Stimulated activated CD8-positive, alpha-beta memory T cell treated with anti-CD3 and anti-CD28 coated beads, Interleukin-4, amount 100 ng/mL, for 4 hours (primary cell): Measurements from ENCODE around the gene GDI2.

ENCODE experiments used
- DNase-seq, 2 donors: peaks; one replicate each; pipeline ENCODE4 v3.0.0-alpha.2; 2020; ENCODE audit warnings: low read depth in 2 of 2, low spot score in 1 of 2

The GDI2 gene

DNA sequence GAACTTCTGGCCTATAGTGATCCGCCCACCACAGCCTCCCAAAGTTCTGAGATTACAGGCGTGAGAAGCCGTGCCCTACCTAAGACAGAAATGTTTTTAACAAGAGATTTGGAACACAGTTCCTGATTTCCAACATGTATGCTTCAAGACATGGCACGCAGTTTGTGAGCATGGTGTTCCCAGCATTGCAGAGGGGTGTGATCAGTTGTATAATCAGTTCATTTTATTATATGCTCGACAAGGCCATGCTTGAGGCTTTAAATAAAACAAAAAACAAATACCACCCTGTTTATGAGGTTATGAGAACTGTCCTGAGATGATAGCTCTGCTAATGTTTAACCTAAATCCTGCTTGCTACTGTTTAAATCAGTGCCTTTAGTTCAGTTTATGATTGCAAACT, 68.4 kb downstream of the GDI2 start:
- DNase-seq, result no peak

GRCh38 chr10:5743736-5744135, 69.5 kb downstream of the GDI2 start:
- DNase-seq, result no peak

- no peak for DNase-seq
Observed at GRCh38 chr10:5742116-5742515, 71.1 kb downstream of the GDI2 start.

GRCh38 chr10:5741276-5741675, 72.0 kb downstream of the GDI2 start:
- DNase-seq, result no peak

DNA sequence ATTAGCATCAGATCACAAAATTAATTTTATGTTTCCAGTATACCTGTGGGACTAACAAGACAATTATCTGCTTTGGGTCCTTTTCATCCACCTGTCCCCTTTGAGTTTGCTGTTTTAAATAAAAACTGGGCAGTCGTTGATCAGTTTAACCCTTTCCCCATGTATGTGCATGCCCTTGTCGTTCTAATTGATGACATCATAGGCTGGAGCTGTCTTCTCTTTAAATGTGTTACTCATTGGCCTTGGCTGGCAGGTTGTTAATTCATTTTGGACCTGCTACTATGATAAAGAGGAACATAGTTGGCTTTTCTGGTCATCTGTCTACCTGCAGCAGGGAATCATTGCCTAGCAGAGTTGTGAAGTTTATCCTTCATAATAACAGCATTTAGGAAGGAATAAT, 74.8 kb downstream of the GDI2 start:
- DNase-seq, result no peak

- no peak for DNase-seq
Observed at GRCh38 chr10:5737352-5737751, 75.9 kb downstream of the GDI2 start.

DNA sequence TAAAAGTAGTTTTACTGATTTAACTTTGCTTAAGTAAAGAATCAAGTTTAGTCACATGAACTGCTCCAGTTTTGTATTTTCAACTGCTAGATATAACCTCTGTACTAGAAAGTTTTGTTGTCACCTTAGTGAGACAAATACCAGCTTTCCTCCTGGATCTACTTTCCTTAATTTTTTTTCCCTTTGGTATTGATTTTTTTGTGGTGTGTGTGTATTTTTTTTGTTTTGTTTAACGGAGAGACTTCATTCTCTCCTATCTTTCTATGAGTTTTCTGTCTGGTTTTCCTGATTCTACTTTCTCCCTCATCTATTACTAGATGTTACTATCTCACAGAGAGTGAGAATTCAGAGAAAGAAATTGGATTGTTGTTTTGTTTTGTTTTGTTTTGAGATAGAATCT, 76.6 kb downstream of the GDI2 start:
- no peak for DNase-seq

DNA sequence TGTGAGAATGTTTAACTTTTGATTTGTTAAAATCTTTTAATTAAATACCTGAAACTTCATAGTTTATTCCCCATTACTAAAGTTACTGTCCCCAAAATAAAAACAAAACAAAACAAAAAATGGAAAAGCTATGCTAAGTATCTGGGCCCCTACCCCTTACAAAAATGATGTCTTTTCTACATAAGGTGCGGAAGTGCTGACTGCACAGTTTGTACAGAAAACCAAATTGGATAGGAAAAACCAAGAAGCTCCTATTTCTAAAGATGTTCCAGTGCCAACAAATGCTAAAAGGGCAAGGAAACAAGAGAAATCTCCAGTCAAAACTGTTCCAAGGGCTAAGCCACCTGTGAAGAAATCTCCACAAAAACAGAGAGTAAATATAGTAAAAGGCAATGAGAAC, 78.1 kb downstream of the GDI2 start:
- no peak for DNase-seq

DNA sequence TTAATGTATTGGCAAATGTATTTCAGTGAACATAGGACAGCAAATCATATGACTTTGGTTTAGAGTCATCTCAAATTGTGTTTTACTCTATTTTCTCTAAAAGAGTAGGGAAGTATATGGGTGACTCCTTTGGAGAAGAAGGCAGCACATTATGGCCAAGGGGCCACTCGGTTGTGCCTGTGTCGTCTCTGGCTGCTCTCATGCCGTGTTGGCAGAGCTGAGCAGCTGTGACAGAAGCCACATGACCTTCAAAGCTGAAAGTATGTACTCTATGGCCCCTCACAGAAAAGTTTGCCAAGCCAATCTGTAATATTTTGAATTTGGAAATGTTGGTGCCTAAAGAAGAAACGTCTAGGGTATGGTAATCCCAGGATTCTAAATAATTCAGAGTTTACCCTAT, 81.1 kb downstream of the GDI2 start:
- no peak for DNase-seq

DNA sequence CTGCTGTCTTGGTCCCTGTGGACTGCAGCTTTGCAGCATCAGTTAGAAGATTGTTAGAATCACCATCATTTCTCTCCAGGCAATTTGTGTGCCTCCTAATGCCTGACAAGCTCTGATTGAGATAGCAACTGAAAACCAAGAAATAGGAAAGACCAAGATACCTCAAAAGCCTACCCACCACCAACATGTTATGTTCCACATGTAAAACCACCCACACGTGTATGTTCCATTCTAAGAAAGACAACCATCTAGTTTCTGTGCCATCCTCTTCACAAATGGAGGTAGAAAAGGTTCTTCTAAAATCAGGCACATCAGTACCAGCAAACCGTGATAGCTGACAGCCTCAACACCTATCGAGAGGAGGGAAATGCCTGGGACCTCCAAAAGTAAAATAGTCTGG, 81.7 kb downstream of the GDI2 start:
- no peak for DNase-seq

GRCh38 chr10:5730766-5731165, 82.5 kb downstream of the GDI2 start:
- DNase-seq, result no peak

- DNase-seq, result no peak
Observed at GRCh38 chr10:5723692-5724091, 89.5 kb downstream of the GDI2 start.

DNA sequence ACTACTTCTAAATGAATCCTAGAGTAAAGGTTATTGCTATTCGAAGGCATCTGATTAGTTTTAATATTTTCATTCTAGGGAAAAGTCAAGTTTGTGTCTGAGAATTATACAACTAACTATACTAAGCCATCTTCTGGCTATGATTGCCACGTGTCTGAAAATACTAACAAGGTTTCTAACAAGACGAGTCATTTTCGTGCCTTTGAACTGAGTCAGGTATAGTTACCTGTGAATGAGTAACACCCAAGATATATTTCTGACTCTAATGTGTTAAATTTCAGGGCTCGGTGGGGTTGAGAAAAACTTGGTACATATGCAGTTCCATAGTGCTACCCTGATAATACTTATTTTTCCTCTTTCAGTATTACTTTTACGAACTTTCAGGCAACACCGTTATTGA, 93.1 kb downstream of the GDI2 start:
- DNase-seq, result no peak

- DNase-seq, result no peak
Observed at GRCh38 chr10:5719546-5719945, 93.7 kb downstream of the GDI2 start.
